Activated T-cell treated with anti-CD3 and anti-CD28 coated beads, Interleukin-2, amount 50 U/mL, for 4 hours (primary cell): ENCODE results near the gene PLBD2. TPM values are rescaled to one million over a fixed set of nuclear protein-coding genes. Genes with fewer than 3 reads are reported as not detected.

ENCODE experiments used
- ATAC-seq, 2 donors: fragments of 200-7000 bp; cut with Tn5 transposase; one replicate each; pipeline ENCODE4 v1.10.0; 2021
- DNase-seq: peaks from one replicate; pipeline ENCODE4 v3.0.0-alpha.2; 2020
- H3K27me3 Mint-ChIP-seq: one replicate; pipeline ENCODE4 v1.8.0; 2021; ENCODE audit warnings: low read depth, mixed read lengths
- H3K36me3 Mint-ChIP-seq: one replicate; pipeline ENCODE4 v1.8.0; 2022; ENCODE audit warnings: mixed read lengths; ENCODE audit not compliant: insufficient read depth
- H3K4me1 Mint-ChIP-seq: one replicate; pipeline ENCODE4 v1.8.0; 2021; ENCODE audit warnings: low read depth, mixed read lengths
- H3K4me3 Mint-ChIP-seq: one replicate; pipeline ENCODE4 v1.8.0; 2021; ENCODE audit warnings: mild to moderate bottlenecking, moderate library complexity, mixed read lengths
- H3K9me3 Mint-ChIP-seq: one replicate; pipeline ENCODE4 v1.8.0; 2021; ENCODE audit warnings: mixed read lengths
- total RNA-seq, 3 donors: library from RNA; stranded (reverse); gene quantifications; one replicate each; pipeline ENCODE4 v1.2.1, GENCODE V29; 2021

Gene PLBD2
- total RNA-seq, 3 donors from 2014 or later, result 22.9 to 25.3 (median 24.2) TPM

GRCh38 chr12:113370923-113371682, 12.7 kb downstream of the PLBD2 start:
- Mint-ChIP-seq H3K27me3 (no peaks in the 10 kb centered on the region), H3K9me3 (no peaks in the 10 kb centered on the region), H3K4me1 (peaks cover 2% of the 10 kb centered on the region), H3K4me3 (no peak overlapping the region), H3K36me3 (peaks cover 28% of the 10 kb centered on the region)
- ATAC-seq, result no peak
- no peak for DNase-seq

GRCh38 chr12:113371808-113372207, 13.4 kb downstream of the PLBD2 start:
- no peaks in the 10 kb centered on the region for H3K9me3 Mint-ChIP-seq
- no peaks in the 10 kb centered on the region for H3K27me3 Mint-ChIP-seq
- DNase-seq (no peak), ATAC-seq (no peak)
- H3K36me3 Mint-ChIP-seq, result peaks cover 26% of the 10 kb centered on the region
- peaks cover 2% of the 10 kb centered on the region for H3K4me1 Mint-ChIP-seq
- no peak overlapping the region for H3K4me3 Mint-ChIP-seq

GRCh38 chr12:113372371-113372770, 14.0 kb downstream of the PLBD2 start:
- Mint-ChIP-seq H3K9me3 (no peaks in the 10 kb centered on the region), H3K36me3 (peaks cover 26% of the 10 kb centered on the region), H3K27me3 (no peaks in the 10 kb centered on the region), H3K4me1 (peaks cover 2% of the 10 kb centered on the region), H3K4me3 (no peak overlapping the region)
- DNase-seq (no peak), ATAC-seq (no peak)

GRCh38 chr12:113373440-113373839, 15.1 kb downstream of the PLBD2 start:
- ATAC-seq (no peak), DNase-seq (no peak)
- Mint-ChIP-seq H3K9me3 (no peaks in the 10 kb centered on the region), H3K36me3 (peaks cover 27% of the 10 kb centered on the region), H3K27me3 (no peaks in the 10 kb centered on the region), H3K4me3 (no peak overlapping the region), H3K4me1 (peaks cover 2% of the 10 kb centered on the region)

- H3K27me3 Mint-ChIP-seq, result no peaks in the 10 kb centered on the region
- peaks cover 2% of the 10 kb centered on the region for H3K4me1 Mint-ChIP-seq
- DNase-seq, result no peak
- H3K4me3 Mint-ChIP-seq, result no peak overlapping the region
- no peaks in the 10 kb centered on the region for H3K9me3 Mint-ChIP-seq
- H3K36me3 Mint-ChIP-seq, result peaks cover 25% of the 10 kb centered on the region
- ATAC-seq, result no peak
Measured at GRCh38 chr12:113373969-113374368, 15.6 kb downstream of the PLBD2 start.

- ATAC-seq (no peak), DNase-seq (no peak)
- Mint-ChIP-seq H3K36me3 (peaks cover 25% of the 10 kb centered on the region), H3K9me3 (no peaks in the 10 kb centered on the region), H3K4me1 (peaks cover 2% of the 10 kb centered on the region), H3K27me3 (no peaks in the 10 kb centered on the region), H3K4me3 (no peak overlapping the region)
Measured at GRCh38 chr12:113374823-113375428, 16.5 kb downstream of the PLBD2 start.

GRCh38 chr12:113378291-113378690, 19.9 kb downstream of the PLBD2 start:
- peaks cover 17% of the 10 kb centered on the region for H3K36me3 Mint-ChIP-seq

GRCh38 chr12:113381220-113381619, 22.8 kb downstream of the PLBD2 start:
- Mint-ChIP-seq H3K4me3 (no peak overlapping the region), H3K27me3 (no peaks in the 10 kb centered on the region), H3K9me3 (no peaks in the 10 kb centered on the region), H3K36me3 (peaks cover 17% of the 10 kb centered on the region), H3K4me1 (no peaks in the 10 kb centered on the region)
- ATAC-seq (no peak), DNase-seq (no peak)

More at GRCh38 chr12:113378291-113378690, 19.9 kb downstream of the PLBD2 start:
- H3K9me3 Mint-ChIP-seq, result no peaks in the 10 kb centered on the region
- DNase-seq (no peak), ATAC-seq (no peak)
- H3K4me3 Mint-ChIP-seq, result no peak overlapping the region
- peaks cover 2% of the 10 kb centered on the region for H3K4me1 Mint-ChIP-seq
- H3K27me3 Mint-ChIP-seq, result no peaks in the 10 kb centered on the region

GRCh38 chr12:113382206-113382605, 23.8 kb downstream of the PLBD2 start:
- Mint-ChIP-seq H3K27me3 (no peaks in the 10 kb centered on the region), H3K4me3 (no peak overlapping the region), H3K9me3 (no peaks in the 10 kb centered on the region), H3K4me1 (no peaks in the 10 kb centered on the region), H3K36me3 (peaks cover 17% of the 10 kb centered on the region)
- ATAC-seq (no peak), DNase-seq (no peak)

- Mint-ChIP-seq H3K27me3 (no peaks in the 10 kb centered on the region), H3K4me3 (no peak overlapping the region), H3K9me3 (no peaks in the 10 kb centered on the region), H3K36me3 (peaks cover 18% of the 10 kb centered on the region), H3K4me1 (no peaks in the 10 kb centered on the region)
- ATAC-seq (no peak), DNase-seq (no peak)
Measured at GRCh38 chr12:113384778-113385177, 26.4 kb downstream of the PLBD2 start.

GRCh38 chr12:113385282-113385882, 27.0 kb downstream of the PLBD2 start:
- no peaks in the 10 kb centered on the region for H3K27me3 Mint-ChIP-seq
- H3K4me3 Mint-ChIP-seq, result no peak overlapping the region
- no peak for DNase-seq
- H3K36me3 Mint-ChIP-seq, result peaks cover 18% of the 10 kb centered on the region
- no peaks in the 10 kb centered on the region for H3K4me1 Mint-ChIP-seq
- no peaks in the 10 kb centered on the region for H3K9me3 Mint-ChIP-seq
- no peak for ATAC-seq

- no peak for ATAC-seq
- Mint-ChIP-seq H3K36me3 (peaks cover 17% of the 10 kb centered on the region), H3K27me3 (no peaks in the 10 kb centered on the region), H3K9me3 (no peaks in the 10 kb centered on the region), H3K4me3 (no peak overlapping the region), H3K4me1 (no peaks in the 10 kb centered on the region)
- no peak for DNase-seq
Measured at GRCh38 chr12:113386866-113387566, 28.6 kb downstream of the PLBD2 start.

- H3K4me1 Mint-ChIP-seq, result no peaks in the 10 kb centered on the region
- DNase-seq (no peak), ATAC-seq (no peak)
- no peak overlapping the region for H3K4me3 Mint-ChIP-seq
- peaks cover 17% of the 10 kb centered on the region for H3K36me3 Mint-ChIP-seq
- H3K9me3 Mint-ChIP-seq, result no peaks in the 10 kb centered on the region
- no peaks in the 10 kb centered on the region for H3K27me3 Mint-ChIP-seq
Measured at GRCh38 chr12:113387631-113388030, 29.2 kb downstream of the PLBD2 start.

GRCh38 chr12:113388351-113388750, 30.0 kb downstream of the PLBD2 start:
- no peaks in the 10 kb centered on the region for H3K9me3 Mint-ChIP-seq
- H3K4me1 Mint-ChIP-seq, result no peaks in the 10 kb centered on the region
- DNase-seq (no peak), ATAC-seq (no peak)
- H3K4me3 Mint-ChIP-seq, result no peak overlapping the region
- peaks cover 17% of the 10 kb centered on the region for H3K36me3 Mint-ChIP-seq
- no peaks in the 10 kb centered on the region for H3K27me3 Mint-ChIP-seq
